ENCODE measurements around the gene PRDX5.
A peak's percentile ranks its signal among the peaks of the same experiment; 100 is the strongest.

PRDX5 gene

GRCh38 chr11:64339286-64339685 is 21.4 kb downstream of the PRDX5 start:
- TF ChIP-seq, protein P1, sequence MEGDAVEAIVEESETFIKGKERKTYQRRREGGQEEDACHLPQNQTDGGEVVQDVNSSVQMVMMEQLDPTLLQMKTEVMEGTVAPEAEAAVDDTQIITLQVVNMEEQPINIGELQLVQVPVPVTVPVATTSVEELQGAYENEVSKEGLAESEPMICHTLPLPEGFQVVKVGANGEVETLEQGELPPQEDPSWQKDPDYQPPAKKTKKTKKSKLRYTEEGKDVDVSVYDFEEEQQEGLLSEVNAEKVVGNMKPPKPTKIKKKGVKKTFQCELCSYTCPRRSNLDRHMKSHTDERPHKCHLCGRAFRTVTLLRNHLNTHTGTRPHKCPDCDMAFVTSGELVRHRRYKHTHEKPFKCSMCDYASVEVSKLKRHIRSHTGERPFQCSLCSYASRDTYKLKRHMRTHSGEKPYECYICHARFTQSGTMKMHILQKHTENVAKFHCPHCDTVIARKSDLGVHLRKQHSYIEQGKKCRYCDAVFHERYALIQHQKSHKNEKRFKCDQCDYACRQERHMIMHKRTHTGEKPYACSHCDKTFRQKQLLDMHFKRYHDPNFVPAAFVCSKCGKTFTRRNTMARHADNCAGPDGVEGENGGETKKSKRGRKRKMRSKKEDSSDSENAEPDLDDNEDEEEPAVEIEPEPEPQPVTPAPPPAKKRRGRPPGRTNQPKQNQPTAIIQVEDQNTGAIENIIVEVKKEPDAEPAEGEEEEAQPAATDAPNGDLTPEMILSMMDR (conservative IDR thresholded peaks at IDR 0.05; ENCODE audit: control insufficient read depth, insufficient read depth, low read depth, low read length), result no peak
- DNase-seq (ENCODE audit: low read depth), result no peak
- no peak overlapping the region for H3K4me3 ChIP-seq (ENCODE audit: control insufficient read depth, low read depth, low read length)

GRCh38 chr11:64339754-64340408 is 22.0 kb downstream of the PRDX5 start, which contains the start of gene CCDC88B:
CCDC88B (plus strand) TSS chr11:64340204; CDS start chr11:64340267, 63 bp downstream.
- TF ChIP-seq, protein P1 (conservative IDR thresholded peaks at IDR 0.05; ENCODE audit: control insufficient read depth, insufficient read depth, low read depth, low read length), result no peak
- no peak within 1 kb of the TSS for H3K4me3 ChIP-seq (ENCODE audit: control insufficient read depth, low read depth, low read length)
- no peak for DNase-seq (ENCODE audit: low read depth)

DNA sequence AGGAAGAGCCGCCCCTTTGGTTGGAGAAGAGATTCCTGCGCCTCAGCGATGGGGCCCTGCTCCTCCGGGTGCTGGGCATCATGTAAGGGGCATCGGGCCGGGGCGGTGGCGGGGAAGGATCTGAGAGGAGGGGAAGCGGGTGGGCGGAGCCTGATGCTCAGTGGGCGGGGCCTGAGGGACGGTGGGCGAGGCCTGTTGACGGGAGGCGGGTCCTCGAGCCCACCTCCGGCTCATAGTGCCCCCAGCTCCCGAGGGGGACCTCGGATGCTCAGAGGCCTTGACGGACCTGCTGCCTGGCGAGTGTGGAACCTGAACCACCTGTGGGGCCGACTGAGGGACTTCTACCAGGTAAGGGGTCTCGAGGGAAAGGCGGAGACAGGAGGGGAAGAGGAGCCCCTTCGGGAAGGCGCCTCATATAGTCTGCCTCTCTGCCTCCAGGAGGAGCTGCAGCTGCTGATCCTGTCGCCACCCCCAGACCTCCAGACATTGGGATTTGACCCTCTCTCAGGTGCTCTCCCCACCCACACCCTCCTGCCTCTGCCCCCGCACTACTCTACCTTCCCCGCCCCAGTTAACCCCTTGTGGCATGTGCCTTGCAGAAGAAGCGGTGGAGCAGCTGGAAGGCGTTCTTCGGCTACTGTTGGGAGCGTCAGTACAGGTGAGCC is 22.9 kb downstream of the PRDX5 start:
- no peak for DNase-seq (ENCODE audit: low read depth)
- TF ChIP-seq, protein P1 (conservative IDR thresholded peaks at IDR 0.05; ENCODE audit: control insufficient read depth, insufficient read depth, low read depth, low read length), result no peak
- H3K4me3 ChIP-seq (ENCODE audit: control insufficient read depth, low read depth, low read length), result no peak overlapping the region

- TF ChIP-seq, protein P1 (conservative IDR thresholded peaks at IDR 0.05; ENCODE audit: control insufficient read depth, insufficient read depth, low read depth, low read length), result no peak
- no peak for DNase-seq (ENCODE audit: low read depth)
- H3K4me3 ChIP-seq (ENCODE audit: control insufficient read depth, low read depth, low read length), result no peak overlapping the region
These were observed 23.5 kb downstream of the PRDX5 start for GRCh38 chr11:64341429-64341828.

- peak; percentile 80 for DNase-seq (ENCODE audit: low read depth)
- peak overlapping the region; percentile 27 for H3K4me3 ChIP-seq (ENCODE audit: control insufficient read depth, low read depth, low read length)
- TF ChIP-seq, protein P1 (conservative IDR thresholded peaks at IDR 0.05; ENCODE audit: control insufficient read depth, insufficient read depth, low read depth, low read length), result no peak
These were observed 24.2 kb downstream of the PRDX5 start for GRCh38 chr11:64341851-64342791.
